Adipocyte (in vitro differentiated cells): ENCODE data around the gene ACSM2A.
"Not testable (repeated sequence)": the region's sequence is repeated elsewhere in the genome, so short reads cannot be mapped to it uniquely, and the experiment has no call there.

ENCODE experiments used
- DNase-seq: peaks from one replicate; pipeline ENCODE4 v3.0.0-alpha.2; 2015; ENCODE audit warnings: low read depth
- H3K27me3 ChIP-seq: replicated peaks from 2 replicates; pipeline ENCODE4 v1.7.0; 2013; ENCODE audit warnings: mild to moderate bottlenecking, low read length, moderate library complexity; ENCODE audit not compliant: control insufficient read depth, insufficient read depth
- H3K36me3 ChIP-seq: 2 replicates; pipeline ENCODE4 v1.7.0; 2013; ENCODE audit warnings: low read length, mild to moderate bottlenecking, moderate library complexity; ENCODE audit not compliant: control insufficient read depth, insufficient read depth, severe bottlenecking
- H3K4me1 ChIP-seq: 2 replicates; pipeline ENCODE4 v1.7.0; 2013; ENCODE audit warnings: mild to moderate bottlenecking, low read length, moderate library complexity; ENCODE audit not compliant: control insufficient read depth, insufficient read depth
- H3K4me3 ChIP-seq: 2 replicates; pipeline ENCODE4 v1.7.0; 2013; ENCODE audit warnings: mild to moderate bottlenecking, low read length, moderate library complexity
- H3K9ac ChIP-seq: 2 replicates; pipeline ENCODE4 v1.7.0; 2013; ENCODE audit warnings: mild to moderate bottlenecking, low read length, moderate library complexity
- H3K9me3 ChIP-seq: 2 replicates; pipeline ENCODE4 v1.7.0; 2013; ENCODE audit warnings: mild to moderate bottlenecking, low read length, moderate library complexity; ENCODE audit not compliant: control insufficient read depth

Gene ACSM2A

GRCh38 chr16:20451364-20451763 is at the start of gene ACSM2A:
Gene ACSM2A, plus strand, starts transcription at chr16:20451521. Its CDS starts 8,594 bp downstream, at chr16:20460115.
- not testable (repeated sequence) for H3K9me3 ChIP-seq, H3K4me3 ChIP-seq, H3K9ac ChIP-seq, H3K4me1 ChIP-seq, DNase-seq, H3K27me3 ChIP-seq, H3K36me3 ChIP-seq

GRCh38 chr16:20402651-20403050 is 48.7 kb upstream of the ACSM2A start:
- Histone ChIP-seq H3K27me3 (peaks cover 3% of the 10 kb centered on the region), H3K36me3 (no peaks in the 10 kb centered on the region), H3K4me3 (no peak overlapping the region), H3K9ac (no peak overlapping the region), H3K9me3 (no peaks in the 10 kb centered on the region), H3K4me1 (no peaks in the 10 kb centered on the region)
- no peak for DNase-seq

GRCh38 chr16:20404637-20405036 is 46.7 kb upstream of the ACSM2A start, which contains the start of gene PDILT:
Gene PDILT, minus strand, starts transcription at chr16:20404737. Its CDS starts 5,437 bp downstream, at chr16:20399300.
- no peak for DNase-seq

GRCh38 chr16:20409398-20410120 is 41.8 kb upstream of the ACSM2A start, which contains the start of gene ACSM5:
Gene ACSM5, plus strand, starts transcription at chr16:20409534. Its CDS starts 1,951 bp downstream, at chr16:20411485.
- Histone ChIP-seq H3K9ac (peak within 1 kb of the TSS; percentile 83), H3K27me3 (no peaks in the 10 kb centered on the region), H3K4me3 (peak within 1 kb of the TSS; percentile 63), H3K4me1 (peaks cover 12% of the 10 kb centered on the region), H3K36me3 (no peaks in the 10 kb centered on the region), H3K9me3 (no peaks in the 10 kb centered on the region)
- no peak for DNase-seq

More at GRCh38 chr16:20404637-20405036, 46.7 kb upstream of the ACSM2A start, which contains the start of gene PDILT:
- no peaks in the 10 kb centered on the region for H3K4me1 ChIP-seq
- peaks cover 3% of the 10 kb centered on the region for H3K27me3 ChIP-seq
- no peaks in the 10 kb centered on the region for H3K9me3 ChIP-seq
- H3K4me3 ChIP-seq, result no peak within 1 kb of the TSS
- H3K9ac ChIP-seq, result no peak within 1 kb of the TSS
- no peaks in the 10 kb centered on the region for H3K36me3 ChIP-seq

GRCh38 chr16:20410121-20410723 is 41.1 kb upstream of the ACSM2A start:
- no peak for DNase-seq
- Histone ChIP-seq H3K9me3 (no peaks in the 10 kb centered on the region), H3K4me3 (peak overlapping the region; percentile 63), H3K4me1 (peaks cover 15% of the 10 kb centered on the region), H3K27me3 (no peaks in the 10 kb centered on the region), H3K36me3 (no peaks in the 10 kb centered on the region), H3K9ac (peak overlapping the region; percentile 73)

GRCh38 chr16:20411055-20411454 is 40.3 kb upstream of the ACSM2A start:
- no peak for DNase-seq
- H3K4me1 ChIP-seq, result peaks cover 23% of the 10 kb centered on the region
- H3K36me3 ChIP-seq, result no peaks in the 10 kb centered on the region
- H3K9ac ChIP-seq, result no peak overlapping the region
- no peaks in the 10 kb centered on the region for H3K27me3 ChIP-seq
- no peak overlapping the region for H3K4me3 ChIP-seq
- no peaks in the 10 kb centered on the region for H3K9me3 ChIP-seq

GRCh38 chr16:20415541-20415940 is 35.8 kb upstream of the ACSM2A start:
- Histone ChIP-seq H3K36me3 (no peaks in the 10 kb centered on the region), H3K9me3 (no peaks in the 10 kb centered on the region), H3K27me3 (no peaks in the 10 kb centered on the region), H3K4me3 (no peak overlapping the region), H3K9ac (no peak overlapping the region), H3K4me1 (peaks cover 17% of the 10 kb centered on the region)
- DNase-seq, result no peak

- DNase-seq, H3K36me3 ChIP-seq, H3K27me3 ChIP-seq, H3K9me3 ChIP-seq, H3K4me3 ChIP-seq, H3K9ac ChIP-seq: not testable (repeated sequence)
- H3K4me1 ChIP-seq, result peaks cover 16% of the 10 kb centered on the region
Measured at GRCh38 chr16:20419093-20419492, 32.2 kb upstream of the ACSM2A start.

GRCh38 chr16:20421748-20422147 is 29.6 kb upstream of the ACSM2A start:
- H3K9me3 ChIP-seq, H3K36me3 ChIP-seq, H3K27me3 ChIP-seq, H3K9ac ChIP-seq, DNase-seq, H3K4me1 ChIP-seq, H3K4me3 ChIP-seq: not testable (repeated sequence)

GRCh38 chr16:20423772-20424128 is 27.6 kb upstream of the ACSM2A start:
- not testable (repeated sequence) for H3K9ac ChIP-seq, DNase-seq, H3K4me1 ChIP-seq, H3K27me3 ChIP-seq, H3K9me3 ChIP-seq, H3K4me3 ChIP-seq, H3K36me3 ChIP-seq

GRCh38 chr16:20424129-20424866 is 27.0 kb upstream of the ACSM2A start:
- peaks cover 6% of the 10 kb centered on the region for H3K4me1 ChIP-seq
- no peaks in the 10 kb centered on the region for H3K9me3 ChIP-seq
- H3K36me3 ChIP-seq, result no peaks in the 10 kb centered on the region
- H3K27me3 ChIP-seq, result no peaks in the 10 kb centered on the region
- no peak overlapping the region for H3K9ac ChIP-seq
- no peak overlapping the region for H3K4me3 ChIP-seq
- no peak for DNase-seq
